ENCODE data around the gene HDDC3.

DNA sequence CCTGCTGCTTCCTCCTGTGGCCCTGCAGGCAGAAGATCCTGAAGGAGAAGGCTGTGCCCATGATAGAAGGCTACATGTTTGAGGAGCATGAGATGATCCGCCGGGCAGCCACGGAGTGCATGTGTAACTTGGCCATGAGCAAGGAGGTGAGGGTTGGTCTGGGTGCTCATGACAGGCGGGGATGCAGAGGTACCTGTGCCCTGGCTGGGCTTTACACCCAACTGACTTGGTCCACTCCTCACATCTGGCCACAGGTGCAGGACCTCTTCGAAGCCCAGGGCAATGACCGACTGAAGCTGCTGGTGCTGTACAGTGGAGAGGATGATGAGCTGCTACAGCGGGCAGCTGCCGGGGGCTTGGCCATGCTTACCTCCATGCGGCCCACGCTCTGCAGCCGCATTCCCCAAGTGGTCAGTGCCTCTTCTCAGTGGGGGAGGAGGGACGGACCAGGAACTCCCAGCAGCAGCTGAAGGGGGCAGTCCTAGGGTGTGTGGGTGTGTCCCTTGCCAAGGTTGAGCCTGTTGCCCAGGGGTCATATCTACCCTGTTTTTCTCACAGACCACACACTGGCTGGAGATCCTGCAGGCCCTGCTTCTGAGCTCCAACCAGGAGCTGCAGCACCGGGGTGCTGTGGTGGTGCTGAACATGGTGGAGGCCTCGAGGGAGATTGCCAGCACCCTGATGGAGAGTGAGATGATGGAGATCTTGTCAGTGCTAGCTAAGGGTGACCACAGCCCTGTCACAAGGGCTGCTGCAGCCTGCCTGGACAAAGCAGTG is 20.7 kb upstream of the HDDC3 start:
- TF ChIP-seq, protein P1, sequence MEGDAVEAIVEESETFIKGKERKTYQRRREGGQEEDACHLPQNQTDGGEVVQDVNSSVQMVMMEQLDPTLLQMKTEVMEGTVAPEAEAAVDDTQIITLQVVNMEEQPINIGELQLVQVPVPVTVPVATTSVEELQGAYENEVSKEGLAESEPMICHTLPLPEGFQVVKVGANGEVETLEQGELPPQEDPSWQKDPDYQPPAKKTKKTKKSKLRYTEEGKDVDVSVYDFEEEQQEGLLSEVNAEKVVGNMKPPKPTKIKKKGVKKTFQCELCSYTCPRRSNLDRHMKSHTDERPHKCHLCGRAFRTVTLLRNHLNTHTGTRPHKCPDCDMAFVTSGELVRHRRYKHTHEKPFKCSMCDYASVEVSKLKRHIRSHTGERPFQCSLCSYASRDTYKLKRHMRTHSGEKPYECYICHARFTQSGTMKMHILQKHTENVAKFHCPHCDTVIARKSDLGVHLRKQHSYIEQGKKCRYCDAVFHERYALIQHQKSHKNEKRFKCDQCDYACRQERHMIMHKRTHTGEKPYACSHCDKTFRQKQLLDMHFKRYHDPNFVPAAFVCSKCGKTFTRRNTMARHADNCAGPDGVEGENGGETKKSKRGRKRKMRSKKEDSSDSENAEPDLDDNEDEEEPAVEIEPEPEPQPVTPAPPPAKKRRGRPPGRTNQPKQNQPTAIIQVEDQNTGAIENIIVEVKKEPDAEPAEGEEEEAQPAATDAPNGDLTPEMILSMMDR (conservative IDR thresholded peaks at IDR 0.05), result no peak
- TF ChIP-seq ZFX (IDR thresholded peaks at IDR 0.05), result no peak
